ENCODE measurements around the gene CCDC82.

The CCDC82 gene

GRCh38 chr11:96318399-96318798 lies 71.3 kb downstream of the CCDC82 start:
- TF ChIP-seq, protein P1, sequence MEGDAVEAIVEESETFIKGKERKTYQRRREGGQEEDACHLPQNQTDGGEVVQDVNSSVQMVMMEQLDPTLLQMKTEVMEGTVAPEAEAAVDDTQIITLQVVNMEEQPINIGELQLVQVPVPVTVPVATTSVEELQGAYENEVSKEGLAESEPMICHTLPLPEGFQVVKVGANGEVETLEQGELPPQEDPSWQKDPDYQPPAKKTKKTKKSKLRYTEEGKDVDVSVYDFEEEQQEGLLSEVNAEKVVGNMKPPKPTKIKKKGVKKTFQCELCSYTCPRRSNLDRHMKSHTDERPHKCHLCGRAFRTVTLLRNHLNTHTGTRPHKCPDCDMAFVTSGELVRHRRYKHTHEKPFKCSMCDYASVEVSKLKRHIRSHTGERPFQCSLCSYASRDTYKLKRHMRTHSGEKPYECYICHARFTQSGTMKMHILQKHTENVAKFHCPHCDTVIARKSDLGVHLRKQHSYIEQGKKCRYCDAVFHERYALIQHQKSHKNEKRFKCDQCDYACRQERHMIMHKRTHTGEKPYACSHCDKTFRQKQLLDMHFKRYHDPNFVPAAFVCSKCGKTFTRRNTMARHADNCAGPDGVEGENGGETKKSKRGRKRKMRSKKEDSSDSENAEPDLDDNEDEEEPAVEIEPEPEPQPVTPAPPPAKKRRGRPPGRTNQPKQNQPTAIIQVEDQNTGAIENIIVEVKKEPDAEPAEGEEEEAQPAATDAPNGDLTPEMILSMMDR (IDR thresholded peaks at IDR 0.05) = no peak
- TF ChIP-seq ZFX (IDR thresholded peaks at IDR 0.05; ENCODE audit: borderline replicate concordance) = no peak
- no peak overlapping the region for H3K27ac ChIP-seq

GRCh38 chr11:96317985-96318384 lies 71.7 kb downstream of the CCDC82 start:
- no peak overlapping the region for H3K27ac ChIP-seq
- TF ChIP-seq, protein P1 (IDR thresholded peaks at IDR 0.05) = no peak
- no peak for TF ChIP-seq ZFX (IDR thresholded peaks at IDR 0.05; ENCODE audit: borderline replicate concordance)

DNA sequence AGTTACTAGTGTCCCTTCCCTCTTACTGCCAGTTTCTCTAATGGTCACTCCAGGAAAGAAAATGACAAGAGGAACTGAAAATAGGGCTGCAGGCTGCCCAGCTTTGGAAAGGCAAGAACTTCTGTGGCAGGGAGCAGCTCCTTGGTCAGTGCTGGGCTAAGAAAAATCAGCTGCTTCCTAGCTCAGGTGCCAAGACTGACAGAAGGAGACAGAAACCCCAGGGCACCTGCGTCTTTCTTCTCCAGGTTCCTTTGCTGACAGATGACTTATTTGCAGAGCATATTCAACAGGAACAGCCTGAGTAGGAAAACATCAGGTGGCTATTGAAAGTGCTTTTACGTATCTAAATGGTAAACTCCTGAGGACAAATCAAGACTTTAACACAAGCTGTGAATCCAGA lies 72.1 kb downstream of the CCDC82 start:
- no peak overlapping the region for H3K27ac ChIP-seq
- no peak for TF ChIP-seq ZFX (IDR thresholded peaks at IDR 0.05; ENCODE audit: borderline replicate concordance)
- TF ChIP-seq, protein P1 (IDR thresholded peaks at IDR 0.05) = no peak

GRCh38 chr11:96316869-96317268 lies 72.8 kb downstream of the CCDC82 start:
- H3K27ac ChIP-seq = no peak overlapping the region

GRCh38 chr11:96315476-96315875 lies 74.2 kb downstream of the CCDC82 start:
- TF ChIP-seq, protein P1 (IDR thresholded peaks at IDR 0.05) = no peak
- no peak for TF ChIP-seq ZFX (IDR thresholded peaks at IDR 0.05; ENCODE audit: borderline replicate concordance)
- H3K27ac ChIP-seq = no peak overlapping the region

More at GRCh38 chr11:96316869-96317268, 72.8 kb downstream of the CCDC82 start:
- TF ChIP-seq, protein P1 (IDR thresholded peaks at IDR 0.05) = no peak
- TF ChIP-seq ZFX (IDR thresholded peaks at IDR 0.05; ENCODE audit: borderline replicate concordance) = no peak

- TF ChIP-seq ZFX (IDR thresholded peaks at IDR 0.05; ENCODE audit: borderline replicate concordance) = no peak
- TF ChIP-seq, protein P1 (IDR thresholded peaks at IDR 0.05) = no peak
- H3K27ac ChIP-seq = no peak overlapping the region
These were observed 75.2 kb downstream of the CCDC82 start for GRCh38 chr11:96314326-96315020.

DNA sequence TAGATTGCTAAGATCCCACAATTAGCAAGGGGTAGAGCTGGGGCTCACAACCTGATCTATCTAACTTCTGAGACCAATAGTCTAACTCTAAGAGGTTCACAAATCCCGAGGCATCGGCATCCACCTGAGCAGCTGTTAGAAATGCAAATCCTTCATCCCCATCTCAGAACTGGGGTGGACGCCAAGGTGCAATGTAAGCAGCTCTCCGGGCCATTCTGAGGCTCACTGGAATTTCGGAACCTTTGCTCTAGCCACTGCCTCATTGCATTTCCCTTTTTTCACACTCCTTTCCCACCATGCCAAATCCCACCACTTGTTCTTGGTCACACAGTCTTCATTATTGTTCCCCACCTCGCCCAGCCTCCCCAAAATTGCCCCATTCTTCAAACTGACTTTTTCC lies 76.5 kb downstream of the CCDC82 start:
- TF ChIP-seq, protein P1 (IDR thresholded peaks at IDR 0.05) = no peak
- no peak for TF ChIP-seq ZFX (IDR thresholded peaks at IDR 0.05; ENCODE audit: borderline replicate concordance)
- H3K27ac ChIP-seq = no peak overlapping the region
